GM23338 (cell line): ENCODE data around the gene PNLIPRP2. TPM values are rescaled to one million over a fixed set of nuclear protein-coding genes. Genes with fewer than 3 reads are reported as not detected.
A peak's percentile ranks its signal among the peaks of the same experiment; 100 is the strongest.

Source experiments
- ATAC-seq: fragments of 200-7000 bp; cut with Tn5 transposase; 3 replicates; pipeline ENCODE4 v1.9.1; 2020
- DNase-seq: peaks from one replicate; pipeline ENCODE4 v3.0.0-alpha.2; 2015; ENCODE audit warnings: low spot score
- H2AFZ ChIP-seq: fragments of 200-600 bp; sonication (generic); 2 replicates; pipeline ENCODE4 v1.8.0; 2016; ENCODE audit warnings: antibody characterized with exemption, mild to moderate bottlenecking, moderate library complexity
- H3F3A ChIP-seq: fragments of 200-600 bp; sonication (generic); replicated peaks from 2 replicates; pipeline ENCODE4 v1.8.0; 2017; ENCODE audit warnings: antibody characterized with exemption, mixed run types, low read depth
- H3K27ac ChIP-seq: fragments of 200-600 bp; sonication (generic); 2 replicates; pipeline ENCODE4 v1.6.1; 2016; ENCODE audit warnings: low read depth
- H3K27me3 ChIP-seq: fragments of 200-600 bp; sonication (generic); 2 replicates; pipeline ENCODE4 v1.8.0; 2016; ENCODE audit warnings: mild to moderate bottlenecking, mixed run types, moderate library complexity; ENCODE audit not compliant: insufficient read depth
- H3K36me3 ChIP-seq: fragments of 200-600 bp; sonication (generic); 2 replicates; pipeline ENCODE4 v1.8.0; 2016; ENCODE audit warnings: mild to moderate bottlenecking; ENCODE audit not compliant: insufficient read depth
- H3K4me1 ChIP-seq: fragments of 200-600 bp; sonication (generic); 2 replicates; pipeline ENCODE4 v1.8.0; 2016; ENCODE audit warnings: mild to moderate bottlenecking, moderate library complexity; ENCODE audit not compliant: insufficient read depth
- H3K4me2 ChIP-seq: fragments of 200-600 bp; sonication (generic); 2 replicates; pipeline ENCODE4 v1.7.1; 2017; ENCODE audit warnings: mixed run types
- H3K4me3 ChIP-seq: fragments of 200-600 bp; sonication (generic); 2 replicates; pipeline ENCODE4 v1.6.1; 2016; ENCODE audit warnings: mixed run types
- H3K79me2 ChIP-seq: fragments of 200-600 bp; sonication (generic); replicated peaks from 2 replicates; pipeline ENCODE4 v1.8.0; 2017; ENCODE audit warnings: mild to moderate bottlenecking; ENCODE audit not compliant: insufficient read depth
- H3K9me2 ChIP-seq: fragments of 200-600 bp; sonication (generic); 2 replicates; pipeline ENCODE4 v1.8.0; 2017; ENCODE audit not compliant: insufficient read depth
- H4K20me1 ChIP-seq: fragments of 200-600 bp; sonication (generic); replicated peaks from 2 replicates; pipeline ENCODE4 v1.8.0; 2017; ENCODE audit warnings: mild to moderate bottlenecking; ENCODE audit not compliant: insufficient read depth
- H3K27ac Mint-ChIP-seq: 2 replicates; pipeline ENCODE4 v1.8.0; 2020; ENCODE audit warnings: inconsistent platforms, mild to moderate bottlenecking, moderate library complexity, mixed read lengths
- H3K27me3 Mint-ChIP-seq: 3 replicates; pipeline ENCODE4 v1.8.0; 2022; ENCODE audit warnings: low read depth, mild to moderate bottlenecking, moderate library complexity, mixed read lengths, inconsistent platforms; ENCODE audit not compliant: insufficient read depth, poor library complexity
- H3K36me3 Mint-ChIP-seq: 3 replicates; pipeline ENCODE4 v1.8.0; 2021; ENCODE audit warnings: low read depth, mild to moderate bottlenecking, inconsistent platforms, moderate library complexity, mixed read lengths
- H3K4me1 Mint-ChIP-seq: 3 replicates; pipeline ENCODE4 v1.8.0; 2020; ENCODE audit warnings: mild to moderate bottlenecking, inconsistent platforms, mixed read lengths
- H3K4me3 Mint-ChIP-seq: 3 replicates; pipeline ENCODE4 v1.8.0; 2021; ENCODE audit warnings: moderate library complexity, mild to moderate bottlenecking, inconsistent platforms, mixed read lengths
- H3K9me3 Mint-ChIP-seq: 3 replicates; pipeline ENCODE4 v1.8.0; 2020; ENCODE audit warnings: moderate library complexity, mild to moderate bottlenecking, inconsistent platforms, mixed read lengths
- CREB1 ChIP-seq: fragments of 250-450 bp; sonication (Bioruptor Pico); IDR thresholded peaks from 2 replicates; pipeline ENCODE4 v1.5.0; 2020; ENCODE audit warnings: low read depth, mild to moderate bottlenecking, moderate library complexity
- CTCF ChIP-seq, 2 experiments: fragments of 200-600 bp in 1 of 2; sonication (generic) in 1 of 2; conservative IDR thresholded peaks; 2 replicates each; pipeline versions ENCODE4 v1.5.1 to v1.6.1; 2016 to 2017; ENCODE audit warnings: antibody characterized with exemption in 2 of 2, low read depth in 2 of 2, mild to moderate bottlenecking in 2 of 2, moderate library complexity in 1 of 2
- ETS1 ChIP-seq: IDR thresholded peaks from 2 replicates; pipeline ENCODE4 v1.6.1; 2016; ENCODE audit warnings: antibody characterized with exemption
- EZH2 ChIP-seq: fragments of 200-600 bp; sonication (generic); IDR thresholded peaks from one replicate; pipeline ENCODE4 v1.8.0; 2017; ENCODE audit warnings: antibody characterized with exemption, mild to moderate bottlenecking, low read depth; ENCODE audit not compliant: unreplicated experiment
- EZH2phosphoT487 ChIP-seq: fragments of 200-600 bp; sonication (generic); IDR thresholded peaks from one replicate; pipeline ENCODE4 v1.8.1; 2018; ENCODE audit warnings: antibody characterized with exemption; ENCODE audit not compliant: unreplicated experiment
- JUNB ChIP-seq: IDR thresholded peaks from one replicate; pipeline ENCODE4 v1.6.1; 2016; ENCODE audit warnings: antibody characterized with exemption; ENCODE audit not compliant: unreplicated experiment
- NANOG ChIP-seq: IDR thresholded peaks from 2 replicates; pipeline ENCODE4 v1.6.1; 2016; ENCODE audit warnings: antibody characterized with exemption, borderline replicate concordance
- POLR2AphosphoS5 ChIP-seq: IDR thresholded peaks from 2 replicates; pipeline ENCODE4 v1.6.1; 2016; ENCODE audit warnings: antibody characterized with exemption, low read depth
- REST ChIP-seq: IDR thresholded peaks from one replicate; pipeline ENCODE4 v1.6.1; 2018; ENCODE audit warnings: antibody characterized with exemption; ENCODE audit not compliant: unreplicated experiment
- STAT1 ChIP-seq: IDR thresholded peaks from one replicate; pipeline ENCODE4 v1.6.1; 2016; ENCODE audit warnings: antibody characterized with exemption; ENCODE audit not compliant: unreplicated experiment
- ZNF114 ChIP-seq: fragments of 250-450 bp; sonication (Bioruptor Pico); IDR thresholded peaks from 2 replicates; pipeline ENCODE4 v1.5.0; 2020; ENCODE audit warnings: mild to moderate bottlenecking, moderate library complexity
- ZNF331 ChIP-seq: fragments of 250-450 bp; sonication (Bioruptor Pico); IDR thresholded peaks from 2 replicates; pipeline ENCODE4 v1.5.0; 2020; ENCODE audit warnings: low read depth, mild to moderate bottlenecking, moderate library complexity
- ZNF462 ChIP-seq: fragments of 250-450 bp; sonication (Bioruptor Pico); IDR thresholded peaks from 2 replicates; pipeline ENCODE4 v1.5.0; 2020; ENCODE audit warnings: mild to moderate bottlenecking, moderate library complexity
- polyA plus RNA-seq: library from polyadenylated mRNA; unstranded; fragments of >200 nt; fragmentation: Nextera tagmentation; extraction: Ambion mirVana; gene quantifications from 2 replicates; pipeline ENCODE4 v1.2.1, GENCODE V29; 2016
- total RNA-seq: library from RNA; depleted of rRNA; stranded (reverse); fragments of >200 nt; shearing (Covaris generic); gene quantifications from 2 replicates; pipeline ENCODE4 v1.2.3, GENCODE V29; 2014

The PNLIPRP2 gene
- total and polyA plus RNA-seq, 2 experiments from 2014 or later = 0.24 TPM; not detected in 1

- Histone ChIP-seq H3F3A (no peaks in the 10 kb centered on the region), H3K27ac (no peak overlapping the region), H4K20me1 (no peaks in the 10 kb centered on the region), H3K4me2 (peak overlapping the region; percentile 84; the same call in 1 of the 2 replicates), H3K4me1 (no peaks in the 10 kb centered on the region), H3K9me2 (peaks cover 3% of the 10 kb centered on the region; the same call in 1 of the 2 replicates), H3K4me3 (peak overlapping the region; percentile 75; the same call in 1 of the 2 replicates), H3K79me2 (no peaks in the 10 kb centered on the region), H3K27me3 (0 out of 2 replicates have a peak, but pooled peaks cover 3% of the 10 kb centered on the region), H2AFZ (peak overlapping the region; percentile 88; the same call in 1 of the 2 replicates), H3K36me3 (no peaks in the 10 kb centered on the region)
- Mint-ChIP-seq H3K4me1 (no peaks in the 10 kb centered on the region), H3K4me3 (no peak overlapping the region), H3K36me3 (no peaks in the 10 kb centered on the region; the same call in 2 of the 3 replicates), H3K9me3 (peaks cover 5% of the 10 kb centered on the region; the same call in 1 of the 3 replicates), H3K27ac (no peak overlapping the region), H3K27me3 (peaks cover 5% of the 10 kb centered on the region)
- no peak for TF ChIP-seq EZH2phosphoT487
- TF ChIP-seq JUNB = no peak
- no peak for TF ChIP-seq EZH2
- no peak for TF ChIP-seq STAT1
- TF ChIP-seq ZNF462 (CRISPR knock-in tag) = no peak
- TF ChIP-seq CTCF (conservative IDR thresholded peaks at IDR 0.05; ENCODE audit: low read depth in 2 of 2) = no peak
- TF ChIP-seq ZNF331 (CRISPR knock-in tag) = no peak
- TF ChIP-seq NANOG = no peak
- no peak for TF ChIP-seq ETS1
- no peak for TF ChIP-seq POLR2AphosphoS5
- no peak for TF ChIP-seq ZNF114 (CRISPR knock-in tag)
- TF ChIP-seq REST = no peak
- TF ChIP-seq CREB1 = no peak
- DNase-seq (no peak), ATAC-seq (no peak)
Measured at GRCh38 chr10:116626815-116627214, 6.1 kb downstream of the PNLIPRP2 start.
